Muscle of leg (tissue), 11 donors: Measurements from ENCODE around the gene RCBTB2. TPM values are rescaled to one million over a fixed set of nuclear protein-coding genes. Genes with fewer than 3 reads are reported as not detected.
A peak's percentile ranks its signal among the peaks of the same experiment; 100 is the strongest.

Source experiments
- DNase-seq: peaks from one replicate; pipeline ENCODE4 v3.0.0; 2013
- H3K27ac ChIP-seq: one replicate; pipeline ENCODE4 v1.5.1; 2013; ENCODE audit warnings: mild to moderate bottlenecking, low read length, control low read depth
- H3K27me3 ChIP-seq: one replicate; pipeline ENCODE4 v1.6.1; 2013; ENCODE audit warnings: low read length; ENCODE audit not compliant: control insufficient read depth, insufficient read depth
- H3K36me3 ChIP-seq: one replicate; pipeline ENCODE4 v1.6.1; 2013; ENCODE audit warnings: low read length; ENCODE audit not compliant: control insufficient read depth, insufficient read depth
- H3K4me1 ChIP-seq: one replicate; pipeline ENCODE4 v1.6.1; 2013; ENCODE audit warnings: low read length; ENCODE audit not compliant: control insufficient read depth, insufficient read depth
- H3K4me3 ChIP-seq: one replicate; pipeline ENCODE4 v1.5.1; 2013; ENCODE audit warnings: low read length, control low read depth
- H3K9me3 ChIP-seq: replicated peaks from 2 replicates; pipeline ENCODE4 v1.6.1; 2013; ENCODE audit warnings: low read depth, low read length; ENCODE audit not compliant: control insufficient read depth
- WGBS: methylation state at CpG from one replicate; pipeline ENCODE4 v1.1.5; 2013; ENCODE audit warnings: missing lambda C conversion rate; ENCODE audit not compliant: insufficient coverage; 5-methylcytosine and 5-hydroxymethylcytosine counted together
- polyA plus RNA-seq, 8 donors: library from polyadenylated mRNA; unstranded; fragments of 120-200 nt; gene quantifications; one replicate each; pipeline versions ENCODE4 v1.2.1 to v1.2.3, GENCODE V29; 2013; ENCODE audit warnings: inconsistent platforms in 1 of 8, low replicate concordance in 1 of 8; ENCODE audit not compliant: insufficient read length in 8 of 8, insufficient read depth in 1 of 8
- total RNA-seq: library from RNA; stranded (reverse); fragments of 120-200 nt; gene quantifications from one replicate; pipeline ENCODE4 v1.2.4, GENCODE V29; 2013

RCBTB2 gene
- total and polyA plus RNA-seq, 9 donors, result 21.1 to 32.7 (median 23.9) TPM

DNA sequence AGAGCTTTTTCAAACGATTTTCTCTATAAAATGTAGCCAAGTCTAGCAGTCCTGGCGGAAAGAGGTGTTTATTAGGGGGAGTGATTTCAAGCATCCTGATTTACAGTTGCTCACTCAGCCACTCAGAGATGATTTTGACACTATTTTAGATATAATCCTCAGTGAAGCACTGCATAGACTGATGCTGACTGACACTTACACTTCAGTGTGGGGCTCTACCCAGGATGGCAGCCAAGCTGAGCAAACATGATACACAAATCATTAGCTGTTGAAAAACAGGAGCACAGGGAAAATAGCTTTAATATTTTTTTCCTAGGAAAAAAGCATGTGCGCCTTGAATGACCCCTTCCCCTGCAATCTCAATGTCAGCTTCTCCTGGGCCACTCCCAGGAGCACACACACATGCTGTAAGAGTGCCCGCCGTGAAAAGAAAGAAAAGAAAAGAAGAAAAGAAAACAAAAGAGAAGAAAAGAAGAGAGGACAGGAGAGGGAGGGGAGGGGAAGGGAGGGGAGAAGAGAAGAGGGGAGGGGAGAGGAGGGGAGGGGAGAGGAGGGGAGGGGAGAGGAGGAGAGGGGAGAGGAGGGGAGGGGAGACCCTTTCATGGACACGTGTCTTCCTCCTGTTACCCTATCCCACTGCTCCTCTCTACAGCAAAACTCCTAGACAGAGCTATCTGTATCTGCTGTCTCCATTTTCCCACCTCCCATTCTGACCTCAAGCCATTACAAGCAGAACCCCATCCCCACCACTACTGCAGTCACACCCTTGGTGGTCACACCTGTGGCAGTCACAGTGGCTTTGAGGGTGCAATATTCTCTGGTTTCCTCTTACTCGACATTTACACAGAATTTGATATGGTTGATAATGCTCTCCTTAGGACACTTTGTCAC, 36.4 kb downstream of the RCBTB2 start:
- Histone ChIP-seq H3K4me3 (no peak overlapping the region), H3K27ac (no peak overlapping the region), H3K9me3 (no peaks in the 10 kb centered on the region), H3K27me3 (no peaks in the 10 kb centered on the region), H3K4me1 (peaks cover 11% of the 10 kb centered on the region), H3K36me3 (peaks cover 23% of the 10 kb centered on the region)
- no peak for DNase-seq
- WGBS, result no CpG with 5 or more reads among the region's 7 CpGs

DNA sequence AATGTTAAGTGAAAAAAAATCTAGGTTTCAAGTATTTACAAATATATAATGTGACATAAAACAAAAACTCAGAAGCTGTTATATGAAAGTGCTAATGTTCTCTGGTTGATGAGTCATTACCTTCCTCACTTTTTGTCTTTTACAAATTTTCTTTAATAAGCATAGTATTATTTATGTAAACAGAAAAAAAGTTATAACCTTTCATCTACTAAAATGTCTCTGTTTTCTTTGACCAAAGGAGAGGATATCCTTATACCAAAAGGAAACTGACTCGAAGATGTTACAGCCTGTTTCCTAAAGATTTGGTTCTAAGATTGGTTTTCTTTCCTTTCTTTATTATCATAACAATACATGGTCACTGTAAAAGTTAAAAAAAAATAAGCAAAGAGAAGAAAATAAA, 38.0 kb downstream of the RCBTB2 start:
- Histone ChIP-seq H3K27me3 (no peaks in the 10 kb centered on the region), H3K4me1 (peaks cover 11% of the 10 kb centered on the region)

DNA sequence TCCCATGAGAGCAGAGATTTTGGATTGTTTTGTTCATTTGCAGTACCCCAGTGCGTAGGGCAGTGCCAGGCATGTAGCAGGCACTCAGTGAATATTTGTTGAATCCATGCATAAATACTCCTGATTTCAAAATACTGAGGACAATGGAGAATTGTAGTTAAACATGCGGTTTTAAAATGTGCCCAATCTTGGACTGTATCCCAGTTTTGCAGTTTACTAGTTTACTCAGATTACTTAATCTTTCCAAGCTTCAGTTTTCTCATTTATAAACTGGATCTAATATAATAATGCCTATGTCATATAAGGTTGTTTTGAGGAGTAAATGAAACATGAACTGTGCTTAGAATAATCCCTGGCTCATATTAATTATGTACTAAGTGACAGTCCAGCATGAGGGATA, 39.0 kb downstream of the RCBTB2 start:
- Histone ChIP-seq H3K36me3 (peaks cover 13% of the 10 kb centered on the region), H3K27ac (no peak overlapping the region), H3K9me3 (no peaks in the 10 kb centered on the region), H3K4me3 (no peak overlapping the region), H3K4me1 (peaks cover 11% of the 10 kb centered on the region), H3K27me3 (no peaks in the 10 kb centered on the region)
- WGBS, result no CpG with 5 or more reads among the region's 2 CpGs
- DNase-seq, result no peak

More for the DNA sequence above, 38.0 kb downstream of the RCBTB2 start:
- no CpG with 5 or more reads among the region's 1 CpG for WGBS
- H3K27ac ChIP-seq, result no peak overlapping the region
- H3K9me3 ChIP-seq, result no peaks in the 10 kb centered on the region
- DNase-seq, result no peak
- H3K4me3 ChIP-seq, result no peak overlapping the region
- H3K36me3 ChIP-seq, result peaks cover 14% of the 10 kb centered on the region

DNA sequence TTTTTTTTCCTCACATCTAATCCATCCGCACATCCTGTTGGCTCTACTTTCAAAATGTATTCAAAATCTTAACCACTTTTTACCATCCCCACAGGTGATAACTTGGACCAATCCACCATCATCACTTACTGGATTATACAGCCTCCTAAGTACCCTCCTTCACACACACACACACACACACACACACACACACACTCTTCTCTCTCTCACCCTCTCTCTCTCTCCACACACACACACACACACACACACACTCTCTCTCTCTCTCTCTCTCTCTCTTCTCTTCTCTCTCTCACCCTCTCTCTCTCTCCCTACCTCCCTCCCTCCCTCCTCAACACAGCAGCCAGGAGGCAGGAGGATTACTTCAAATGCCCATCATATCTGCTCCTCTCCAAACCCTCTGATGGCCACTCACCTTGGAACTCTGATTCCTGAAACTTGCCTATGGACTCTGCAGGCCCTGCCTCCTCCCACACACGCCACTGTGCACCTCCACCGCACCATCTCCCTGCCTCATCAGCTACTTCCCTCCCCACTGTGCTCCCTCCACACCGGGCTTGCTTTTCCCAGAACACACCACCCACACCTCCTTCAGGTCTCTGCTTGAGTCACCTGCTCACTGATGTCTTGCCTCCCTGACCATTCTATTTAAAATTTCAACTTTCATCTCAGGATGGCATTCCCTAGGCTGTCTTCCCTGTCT, 39.7 kb downstream of the RCBTB2 start:
- Histone ChIP-seq H3K4me3 (no peak overlapping the region), H3K27ac (peak overlapping the region; percentile 52), H3K36me3 (peaks cover 15% of the 10 kb centered on the region), H3K27me3 (no peaks in the 10 kb centered on the region), H3K9me3 (no peaks in the 10 kb centered on the region), H3K4me1 (peaks cover 11% of the 10 kb centered on the region)
- WGBS, result 81% methylated on average over 4 of the region's 4 CpGs
- no peak for DNase-seq

DNA sequence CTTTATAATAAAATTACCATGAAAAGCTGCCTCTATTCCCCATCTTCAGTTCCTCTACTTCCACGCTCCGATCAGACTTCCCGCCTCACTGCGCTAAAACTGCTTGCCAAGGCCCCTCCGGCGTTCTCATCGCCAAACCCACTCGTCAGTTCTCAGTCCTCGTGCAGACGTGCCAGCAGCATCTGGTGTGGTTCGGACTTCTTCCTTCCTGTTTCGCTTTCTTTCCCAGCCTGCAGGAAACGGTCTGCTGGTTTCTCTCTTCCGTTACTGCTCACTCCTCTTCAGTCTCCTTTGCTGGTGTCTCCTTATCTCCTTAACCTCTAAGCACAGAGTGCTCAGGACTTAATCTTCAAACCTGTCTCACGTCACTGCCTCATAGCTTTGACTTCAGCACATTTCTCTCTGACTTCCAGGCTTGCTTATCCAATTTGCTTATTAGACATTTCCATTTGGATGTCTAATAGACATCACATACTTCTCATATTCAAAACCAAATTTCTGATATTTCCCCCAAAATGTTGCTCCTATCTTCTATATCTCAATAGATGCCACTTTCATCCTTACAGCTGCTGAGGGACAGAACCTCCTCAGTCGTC, 40.3 kb downstream of the RCBTB2 start:
- peak; percentile 89 for DNase-seq
- Histone ChIP-seq H3K36me3 (peaks cover 14% of the 10 kb centered on the region), H3K9me3 (peaks cover 2% of the 10 kb centered on the region), H3K27ac (peak overlapping the region; percentile 68), H3K4me3 (peak overlapping the region; percentile 2), H3K27me3 (no peaks in the 10 kb centered on the region), H3K4me1 (peaks cover 11% of the 10 kb centered on the region)
- 52% methylated on average over 16 of the region's 16 CpGs for WGBS

DNA sequence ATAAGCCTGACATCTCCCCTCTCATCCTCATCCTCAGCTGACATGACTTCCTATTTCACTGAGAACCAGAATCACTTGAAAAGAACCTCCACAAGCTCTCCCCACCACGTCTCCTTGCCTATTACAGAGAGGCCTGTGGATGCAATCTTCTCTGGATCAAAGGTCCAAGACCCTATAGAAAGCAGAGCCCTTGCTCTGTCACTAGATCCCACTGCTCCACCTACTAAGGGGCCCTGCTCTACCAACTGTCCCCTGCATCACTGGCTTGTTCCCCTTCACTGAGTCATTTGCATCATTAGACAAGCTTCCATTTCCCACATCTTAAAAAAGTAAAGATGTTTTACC, 40.8 kb downstream of the RCBTB2 start:
- peak overlapping the region; percentile 2 for H3K4me3 ChIP-seq
- H3K4me1 ChIP-seq, result peaks cover 11% of the 10 kb centered on the region
- H3K36me3 ChIP-seq, result peaks cover 17% of the 10 kb centered on the region
- 100% methylated on average over 1 of the region's 1 CpG for WGBS
- H3K9me3 ChIP-seq, result peaks cover 2% of the 10 kb centered on the region
- peak overlapping the region; percentile 68 for H3K27ac ChIP-seq
- no peaks in the 10 kb centered on the region for H3K27me3 ChIP-seq
- DNase-seq, result no peak

DNA sequence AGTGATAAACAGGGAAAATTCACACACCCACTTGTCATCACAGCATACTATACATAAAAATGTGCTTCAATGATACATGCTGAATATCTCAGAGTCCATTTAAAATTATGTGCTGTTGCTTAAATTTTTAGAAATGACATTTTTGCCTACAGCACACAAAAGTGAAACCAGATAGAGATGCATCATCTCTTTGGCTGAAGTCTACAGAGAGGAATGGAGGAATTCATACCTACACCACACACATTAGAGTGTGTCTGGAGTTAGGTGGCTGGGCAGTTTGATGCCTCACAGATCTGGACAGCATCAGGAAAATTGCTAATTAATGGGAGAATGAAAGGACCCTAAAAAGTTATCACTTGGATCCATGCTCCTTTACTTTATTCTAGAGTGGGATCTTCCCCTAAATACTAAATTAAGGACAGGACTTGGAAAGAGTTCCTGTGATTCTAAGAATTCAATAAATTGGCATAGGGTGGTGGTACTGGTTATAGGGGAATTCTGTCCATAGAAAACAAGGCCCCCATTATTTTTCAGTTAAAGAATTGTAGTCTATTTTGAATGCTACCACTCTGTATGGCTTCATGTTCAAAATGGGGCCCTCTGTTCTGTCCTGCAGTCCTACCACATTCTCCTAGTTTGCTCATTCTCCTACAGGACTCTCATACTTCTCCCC, 41.3 kb downstream of the RCBTB2 start:
- Histone ChIP-seq H3K27ac (peak overlapping the region; percentile 68), H3K4me1 (peaks cover 11% of the 10 kb centered on the region), H3K4me3 (peak overlapping the region; percentile 1), H3K36me3 (peaks cover 17% of the 10 kb centered on the region), H3K9me3 (peaks cover 2% of the 10 kb centered on the region), H3K27me3 (no peaks in the 10 kb centered on the region)
- DNase-seq, result no peak

DNA sequence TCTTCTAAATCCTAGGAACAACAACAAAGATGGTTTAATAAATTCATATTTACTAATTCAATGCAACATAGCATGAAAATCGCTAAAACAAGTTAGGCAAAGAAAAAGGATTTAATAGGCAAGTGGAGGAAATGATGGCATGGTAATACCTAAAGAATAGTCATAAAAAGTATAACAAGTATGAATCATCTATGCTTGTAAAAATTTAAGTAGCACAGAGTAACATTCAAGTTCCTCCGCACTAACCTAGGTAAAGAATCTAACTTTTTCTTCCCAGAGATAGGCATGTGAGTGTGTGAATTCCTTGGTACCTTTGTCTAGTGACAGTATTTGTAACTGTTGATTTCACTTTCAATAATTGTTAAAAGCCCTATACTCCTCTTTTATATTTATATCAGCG, 42.6 kb downstream of the RCBTB2 start:
- no peak overlapping the region for H3K4me3 ChIP-seq
- no CpG with 5 or more reads among the region's 3 CpGs for WGBS
- peaks cover 11% of the 10 kb centered on the region for H3K4me1 ChIP-seq
- no peaks in the 10 kb centered on the region for H3K27me3 ChIP-seq
- peaks cover 11% of the 10 kb centered on the region for H3K36me3 ChIP-seq
- H3K27ac ChIP-seq, result no peak overlapping the region
- DNase-seq, result no peak
- peaks cover 2% of the 10 kb centered on the region for H3K9me3 ChIP-seq

DNA sequence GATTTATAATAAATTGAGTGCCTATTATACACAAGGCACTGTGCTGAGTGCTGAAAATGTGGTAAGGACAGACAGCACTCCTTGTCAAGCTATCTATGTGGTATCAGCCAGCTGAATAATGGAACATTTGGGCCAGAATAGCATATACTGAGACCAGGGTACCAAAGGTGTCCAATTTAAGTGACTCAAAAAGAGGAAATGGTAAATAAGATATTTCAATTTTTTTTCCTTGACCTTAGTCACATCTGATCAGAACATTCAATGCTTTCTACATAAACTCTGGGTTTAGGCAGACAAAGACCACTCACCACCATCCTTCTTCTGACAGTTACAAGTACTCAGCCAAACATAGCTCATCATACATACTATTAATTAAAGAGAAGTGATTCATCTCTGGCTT, 43.2 kb downstream of the RCBTB2 start:
- H3K4me3 ChIP-seq, result no peak overlapping the region
- H3K27ac ChIP-seq, result no peak overlapping the region
- H3K9me3 ChIP-seq, result peaks cover 2% of the 10 kb centered on the region
- peaks cover 11% of the 10 kb centered on the region for H3K4me1 ChIP-seq
- no peaks in the 10 kb centered on the region for H3K27me3 ChIP-seq
- DNase-seq, result no peak
- H3K36me3 ChIP-seq, result peaks cover 11% of the 10 kb centered on the region

DNA sequence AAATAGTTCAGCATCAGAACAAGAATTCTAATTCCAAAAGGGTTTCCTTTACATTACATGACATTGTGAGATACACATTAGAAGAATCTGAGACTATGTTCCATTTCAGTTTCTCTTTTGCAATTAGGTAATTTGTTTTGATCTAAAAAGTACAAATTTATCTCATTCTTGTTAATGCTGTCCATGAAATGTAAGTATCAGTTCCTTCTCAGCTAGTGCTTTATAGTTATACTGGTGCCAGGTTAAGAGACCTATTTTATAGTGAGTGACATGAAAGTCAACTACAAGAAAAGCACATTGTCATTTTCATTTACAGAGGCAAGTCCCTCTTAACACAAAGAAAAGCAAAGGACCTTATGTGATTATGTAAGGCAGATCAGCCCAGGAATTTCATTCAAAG, 43.9 kb downstream of the RCBTB2 start:
- H3K4me1 ChIP-seq, result peaks cover 8% of the 10 kb centered on the region

More for the DNA sequence above, 43.9 kb downstream of the RCBTB2 start:
- no peak for DNase-seq
- no peak overlapping the region for H3K4me3 ChIP-seq
- H3K27ac ChIP-seq, result no peak overlapping the region
- no peaks in the 10 kb centered on the region for H3K27me3 ChIP-seq
- H3K36me3 ChIP-seq, result peaks cover 11% of the 10 kb centered on the region
- peaks cover 2% of the 10 kb centered on the region for H3K9me3 ChIP-seq
